NCI-H2081 treated with DMSO at 0.1 percent for 48 hours (cell line): ENCODE data around the gene SNAPC3.

Source experiments
- DNase-seq: peaks from one replicate; lab custom pipeline; 2025; lab: John Stamatoyannopoulos, UW

The SNAPC3 gene

GRCh38 chr9:15492485-15493150 is 69.9 kb downstream of the SNAPC3 start:
- no peak for DNase-seq

GRCh38 chr9:15498246-15498995 is 75.7 kb downstream of the SNAPC3 start:
- no peak for DNase-seq

GRCh38 chr9:15499139-15499538 is 76.5 kb downstream of the SNAPC3 start:
- DNase-seq = no peak

- DNase-seq = peak; percentile 65
Observed at GRCh38 chr9:15501179-15501578, 78.5 kb downstream of the SNAPC3 start.

GRCh38 chr9:15501803-15502202 is 79.1 kb downstream of the SNAPC3 start:
- no peak for DNase-seq

- DNase-seq = no peak
Observed at GRCh38 chr9:15505921-15506320, 83.2 kb downstream of the SNAPC3 start.

GRCh38 chr9:15509931-15510788 is 87.5 kb downstream of the SNAPC3 start:
- DNase-seq = no peak

- peak; percentile 77 for DNase-seq
Observed at GRCh38 chr9:15510789-15511575, 88.3 kb downstream of the SNAPC3 start, which contains the start of gene PSIP1. Gene PSIP1 (minus strand): TSS chr9:15510970. CDS start chr9:15510188, 782 bp downstream.
